Measurements from ENCODE around the gene MAST4.

DNA sequence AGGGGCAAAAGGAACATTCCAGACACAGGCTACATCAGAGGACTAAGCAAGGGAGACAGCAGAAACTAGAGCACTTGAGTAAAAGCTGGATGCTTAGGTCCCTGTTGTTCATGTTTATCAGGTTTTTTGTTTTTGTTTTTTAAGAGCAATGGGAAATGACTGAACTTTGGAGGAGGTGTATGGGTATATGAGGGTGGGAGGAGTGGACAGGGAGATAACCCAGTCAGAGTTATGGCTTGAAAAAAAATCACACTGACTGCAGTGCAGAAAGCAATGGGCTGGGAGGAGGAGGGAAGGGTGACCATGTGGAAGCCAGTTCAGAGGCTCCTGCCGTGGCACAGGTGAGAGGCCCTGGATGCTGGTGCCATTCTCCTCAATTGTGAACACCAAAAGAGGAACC is 522.8 kb downstream of the MAST4 start:
- TF ChIP-seq POLR2AphosphoS5 (IDR thresholded peaks at IDR 0.05; ENCODE audit: low read depth) (no peak), SPI1 (IDR thresholded peaks at IDR 0.05; ENCODE audit: borderline replicate concordance, low read depth) (no peak)
- TF ChIP-seq, protein P1, sequence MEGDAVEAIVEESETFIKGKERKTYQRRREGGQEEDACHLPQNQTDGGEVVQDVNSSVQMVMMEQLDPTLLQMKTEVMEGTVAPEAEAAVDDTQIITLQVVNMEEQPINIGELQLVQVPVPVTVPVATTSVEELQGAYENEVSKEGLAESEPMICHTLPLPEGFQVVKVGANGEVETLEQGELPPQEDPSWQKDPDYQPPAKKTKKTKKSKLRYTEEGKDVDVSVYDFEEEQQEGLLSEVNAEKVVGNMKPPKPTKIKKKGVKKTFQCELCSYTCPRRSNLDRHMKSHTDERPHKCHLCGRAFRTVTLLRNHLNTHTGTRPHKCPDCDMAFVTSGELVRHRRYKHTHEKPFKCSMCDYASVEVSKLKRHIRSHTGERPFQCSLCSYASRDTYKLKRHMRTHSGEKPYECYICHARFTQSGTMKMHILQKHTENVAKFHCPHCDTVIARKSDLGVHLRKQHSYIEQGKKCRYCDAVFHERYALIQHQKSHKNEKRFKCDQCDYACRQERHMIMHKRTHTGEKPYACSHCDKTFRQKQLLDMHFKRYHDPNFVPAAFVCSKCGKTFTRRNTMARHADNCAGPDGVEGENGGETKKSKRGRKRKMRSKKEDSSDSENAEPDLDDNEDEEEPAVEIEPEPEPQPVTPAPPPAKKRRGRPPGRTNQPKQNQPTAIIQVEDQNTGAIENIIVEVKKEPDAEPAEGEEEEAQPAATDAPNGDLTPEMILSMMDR (IDR thresholded peaks at IDR 0.05; ENCODE audit: insufficient read depth, low read length) = no peak
